Pancreas (tissue), 10 donors: ENCODE results near the gene SRMS. TPM values are rescaled to one million over a fixed set of nuclear protein-coding genes. Genes with fewer than 3 reads are reported as not detected.

ENCODE experiments used
- ATAC-seq, 4 donors: fragments of 200-7000 bp; cut with Tn5 transposase; one replicate each; pipeline versions ENCODE4 v1.8.0 to v1.9.1; 2020; ENCODE audit warnings: mild to moderate bottlenecking in 4 of 4, moderate library complexity in 4 of 4
- DNase-seq, 6 donors: peaks; one replicate each; pipeline ENCODE4 v3.0.0-alpha.2; 2020
- FAIRE-seq: peaks from 2 replicates; lab custom pipeline; 2012; peaks lifted over from hg19 to GRCh38; lab: Jason Lieb, UNC
- H3K27ac ChIP-seq, 4 donors: fragments of 200-600 bp; sonication (generic); 1 replicate in 3 of 4; 2 replicates in 1 of 4; pipeline versions ENCODE4 v1.5.0 to v1.8.0; 2020
- H3K27me3 ChIP-seq, 4 donors: fragments of 200-600 bp; one replicate each; pipeline ENCODE4 v1.8.0; 2021
- H3K36me3 ChIP-seq, 3 donors: fragments of 200-600 bp; sonication (generic) in 1 of 3; one replicate each; pipeline versions ENCODE4 v1.5.0 to v1.8.0; 2020 to 2021
- H3K4me1 ChIP-seq, 3 donors: fragments of 200-600 bp; one replicate each; pipeline ENCODE4 v1.8.0; 2021
- H3K4me3 ChIP-seq, 4 donors: fragments of 200-600 bp; sonication (generic) in 2 of 4; one replicate each; pipeline versions ENCODE4 v1.5.0 to v1.8.0; 2020 to 2021
- H3K9me3 ChIP-seq, 4 donors: fragments of 200-600 bp; one replicate each; pipeline ENCODE4 v1.8.0; 2021
- WGBS, 2 donors: extraction: QIAGEN DNeasy Blood & Tissue Kit; methylation state at CpG; one replicate each; pipeline ENCODE4 v1.1.7; 2013; 5-methylcytosine and 5-hydroxymethylcytosine counted together
- intact Hi-C, 3 donors: fragments of 100-400 bp; cut with DNase I; formaldehyde crosslinking; loops; one replicate each; pipeline versions ENCODE4 v1.11.1 to v1.14.2; 2022
- polyA plus RNA-seq, 2 donors: library from polyadenylated mRNA; stranded (reverse); fragments of 200-250 nt; gene quantifications; one replicate each; pipeline ENCODE4 v1.2.3, GENCODE V29; 2013
- total RNA-seq, 6 donors: library from RNA; stranded (reverse); fragmentation: NEBNext Ultra II Directional in 4 of 6; extraction: Animal tissue kit (Norgen Biotek cat#: 25700) in 4 of 6; gene quantifications; one replicate each; pipeline versions ENCODE4 v1.2.1 to v1.2.4, GENCODE V29; 2021 to 2023
- TF ChIP-seq, protein P1 (sequence below), 4 donors: fragments of 200-600 bp; sonication (generic) in 3 of 4; IDR thresholded peaks; one replicate each; pipeline versions ENCODE4 v1.5.0 to v1.8.0; 2021; ENCODE audit warnings: antibody characterized with exemption in 4 of 4
- donor health status: healthy with polysubstance abuse.
- donor health status: DM: no; HTN: no; CAD: no; lungs with moderate emphysema.
- donor health status: DM: no; HTN: no; CAD: no.
- donor health status: control.
- donor health status: control.
- donor health status: Bipolar disorder and iron deficiency.
- donor health status: DM: yes; HTN: yes; CAD: no.
- donor health status: DM: no; HTN: no; CAD: no.
- donor health status: DM: no; HTN: no; CAD: no.
- donor health status: DM: yes; HTN: yes; CAD: no.

SRMS gene
- total and polyA plus RNA-seq, 8 donors, result not detected

DNA sequence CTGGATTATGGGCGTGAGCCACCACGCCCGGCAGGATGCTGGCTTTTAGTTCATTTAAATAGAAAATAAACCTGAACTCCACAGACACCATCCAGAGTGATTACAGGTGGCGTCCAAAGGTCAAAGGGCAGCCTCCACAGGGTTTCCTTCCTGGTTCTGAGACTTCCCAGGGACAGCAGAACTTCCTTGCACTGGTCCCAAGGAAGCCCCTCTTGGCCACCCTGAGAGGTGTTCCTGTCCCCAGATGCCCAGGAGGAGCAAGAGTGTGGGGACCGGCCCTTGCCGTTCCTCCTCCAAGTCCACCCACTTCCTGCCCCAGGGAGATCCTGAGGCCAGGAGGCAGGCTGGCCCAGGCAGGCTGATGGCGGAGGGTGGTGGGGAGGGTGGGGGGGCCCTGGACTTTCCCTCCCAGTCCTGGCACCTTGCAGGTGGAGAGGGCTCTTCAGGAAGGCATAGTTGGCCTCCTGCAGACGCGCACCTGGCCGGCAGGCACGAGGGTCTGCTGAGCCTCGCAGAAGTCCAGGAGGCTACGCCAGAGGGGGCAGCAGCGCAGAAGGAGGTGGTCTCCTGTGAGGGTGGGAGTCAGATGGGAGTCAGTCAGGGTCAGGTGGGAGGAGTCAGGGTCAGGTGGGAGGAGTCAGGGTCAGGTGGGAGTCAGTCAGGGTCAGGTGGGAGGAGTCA is 11.4 kb upstream of the SRMS start:
- ATAC-seq (no peak), FAIRE-seq (no peak), DNase-seq (no peak)
- TF ChIP-seq, protein P1, sequence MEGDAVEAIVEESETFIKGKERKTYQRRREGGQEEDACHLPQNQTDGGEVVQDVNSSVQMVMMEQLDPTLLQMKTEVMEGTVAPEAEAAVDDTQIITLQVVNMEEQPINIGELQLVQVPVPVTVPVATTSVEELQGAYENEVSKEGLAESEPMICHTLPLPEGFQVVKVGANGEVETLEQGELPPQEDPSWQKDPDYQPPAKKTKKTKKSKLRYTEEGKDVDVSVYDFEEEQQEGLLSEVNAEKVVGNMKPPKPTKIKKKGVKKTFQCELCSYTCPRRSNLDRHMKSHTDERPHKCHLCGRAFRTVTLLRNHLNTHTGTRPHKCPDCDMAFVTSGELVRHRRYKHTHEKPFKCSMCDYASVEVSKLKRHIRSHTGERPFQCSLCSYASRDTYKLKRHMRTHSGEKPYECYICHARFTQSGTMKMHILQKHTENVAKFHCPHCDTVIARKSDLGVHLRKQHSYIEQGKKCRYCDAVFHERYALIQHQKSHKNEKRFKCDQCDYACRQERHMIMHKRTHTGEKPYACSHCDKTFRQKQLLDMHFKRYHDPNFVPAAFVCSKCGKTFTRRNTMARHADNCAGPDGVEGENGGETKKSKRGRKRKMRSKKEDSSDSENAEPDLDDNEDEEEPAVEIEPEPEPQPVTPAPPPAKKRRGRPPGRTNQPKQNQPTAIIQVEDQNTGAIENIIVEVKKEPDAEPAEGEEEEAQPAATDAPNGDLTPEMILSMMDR (IDR thresholded peaks at IDR 0.05), result no peak
- Histone ChIP-seq H3K36me3 (peaks cover 0 to 31% (median 0%) of the 10 kb centered on the region in 3 donors), H3K27ac (no peak overlapping the region), H3K4me3 (no peak overlapping the region), H3K27me3 (no peaks in the 10 kb centered on the region), H3K9me3 (no peaks in the 10 kb centered on the region), H3K4me1 (no peaks in the 10 kb centered on the region)
- 96% methylated on average over 14 of the region's 14 CpGs for WGBS, 2 donors
- intact Hi-C loops, result no loop called here

DNA sequence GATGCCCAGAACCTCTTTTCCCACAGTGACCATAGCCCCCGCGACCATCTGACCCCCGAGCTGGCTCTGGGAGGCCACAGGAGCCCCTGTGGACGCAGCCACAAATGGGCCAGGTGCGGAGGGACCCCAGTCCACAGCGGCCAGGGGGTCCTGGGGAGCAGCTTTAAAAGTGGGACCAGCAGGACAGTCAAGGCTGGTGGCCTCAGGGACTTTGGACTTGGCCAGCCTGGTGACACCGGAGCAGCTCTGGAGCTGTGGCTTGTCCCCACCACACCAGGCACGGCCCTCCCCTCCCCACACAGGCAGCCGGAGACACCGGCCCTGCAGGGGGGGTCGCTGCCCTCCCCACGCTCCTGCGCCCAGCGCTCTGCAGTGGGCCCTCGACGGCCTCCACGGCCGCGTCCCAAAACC is 9.9 kb upstream of the SRMS start:
- ATAC-seq (no peak), DNase-seq (no peak), FAIRE-seq (no peak)
- H3K9me3 ChIP-seq, result no peaks in the 10 kb centered on the region
- H3K4me1 ChIP-seq, result no peaks in the 10 kb centered on the region
- WGBS, 2 donors, result 83 to 91% methylated on average over 19 of the region's 19 CpGs
- peaks cover 0 to 23% (median 0%) of the 10 kb centered on the region in 3 donors for H3K36me3 ChIP-seq
- TF ChIP-seq, protein P1 (IDR thresholded peaks at IDR 0.05), result no peak
- H3K4me3 ChIP-seq, result no peak overlapping the region
- intact Hi-C loops, result no loop called here
- no peaks in the 10 kb centered on the region for H3K27me3 ChIP-seq
- no peak overlapping the region for H3K27ac ChIP-seq

DNA sequence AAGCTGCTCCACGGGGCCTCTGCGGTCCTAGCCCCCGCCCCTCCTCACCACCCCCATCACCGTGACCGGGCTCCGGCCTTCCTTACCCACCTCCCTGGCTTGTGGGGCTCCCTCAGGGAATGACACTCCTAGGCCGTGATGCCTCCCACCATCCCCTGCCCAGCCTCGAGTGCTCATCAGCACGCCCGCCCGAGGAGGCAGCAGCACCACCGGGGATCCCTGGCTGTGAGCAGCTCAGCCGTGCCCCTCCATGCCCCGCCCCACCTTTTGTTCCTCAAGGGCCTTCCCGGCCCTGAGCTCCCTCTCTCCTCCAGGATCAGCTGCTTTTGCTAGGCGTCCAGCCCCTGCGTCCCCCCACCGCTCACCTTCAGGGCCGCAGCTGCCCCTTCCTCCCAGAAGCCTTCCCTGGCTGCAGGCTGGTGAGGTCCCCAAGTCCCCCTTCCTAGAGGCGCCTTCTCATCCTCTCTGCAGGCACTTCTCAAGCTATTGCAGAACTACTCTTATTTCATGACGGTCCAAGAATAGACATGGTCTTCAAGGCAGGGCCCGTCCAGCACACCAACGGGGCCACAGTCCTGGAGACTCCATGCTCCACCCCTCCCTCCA is 9.4 kb upstream of the SRMS start:
- intact Hi-C loops, result no loop called here
- Histone ChIP-seq H3K27ac (no peak overlapping the region), H3K27me3 (no peaks in the 10 kb centered on the region), H3K4me1 (no peaks in the 10 kb centered on the region), H3K9me3 (no peaks in the 10 kb centered on the region), H3K4me3 (no peak overlapping the region), H3K36me3 (peaks cover 0 to 19% (median 0%) of the 10 kb centered on the region in 3 donors)
- ATAC-seq, result no peak
- FAIRE-seq, result no peak
- no peak for DNase-seq
- TF ChIP-seq, protein P1 (IDR thresholded peaks at IDR 0.05), result no peak
- 71 to 73% methylated on average over 23 of the region's 23 CpGs for WGBS, 2 donors

DNA sequence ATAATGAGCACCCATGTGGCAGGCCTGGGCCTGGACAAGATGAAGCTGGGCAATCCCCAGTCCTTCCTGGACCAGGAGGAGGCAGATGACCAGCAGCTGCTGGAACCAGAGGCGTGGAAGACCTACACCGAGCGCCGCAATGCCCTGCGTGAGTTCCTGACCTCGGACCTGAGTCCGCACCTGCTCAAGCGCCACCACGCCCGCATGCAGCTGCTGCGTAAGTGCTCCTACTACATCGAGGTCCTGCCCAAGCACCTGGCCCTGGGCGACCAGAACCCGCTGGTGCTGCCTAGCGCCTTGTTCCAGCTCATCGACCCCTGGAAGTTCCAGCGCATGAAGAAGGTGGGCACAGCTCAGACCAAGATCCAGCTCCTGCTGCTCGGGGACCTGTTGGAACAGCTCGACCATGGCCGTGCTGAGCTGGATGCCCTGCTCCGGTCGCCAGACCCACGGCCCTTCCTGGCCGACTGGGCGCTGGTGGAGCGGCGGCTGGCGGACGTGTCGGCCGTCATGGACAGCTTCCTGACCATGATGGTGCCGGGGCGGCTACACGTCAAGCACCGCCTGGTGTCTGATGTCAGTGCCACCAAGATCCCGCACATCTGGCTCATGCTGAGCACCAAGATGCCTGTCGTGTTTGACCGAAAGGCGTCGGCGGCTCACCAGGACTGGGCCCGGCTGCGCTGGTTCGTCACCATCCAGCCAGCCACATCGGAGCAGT is 8.3 kb upstream of the SRMS start:
- Histone ChIP-seq H3K27me3 (no peaks in the 10 kb centered on the region), H3K9me3 (no peaks in the 10 kb centered on the region), H3K4me1 (no peaks in the 10 kb centered on the region), H3K36me3 (peaks cover 0 to 11% (median 0%) of the 10 kb centered on the region in 3 donors), H3K4me3 (no peak overlapping the region), H3K27ac (no peak overlapping the region)
- 91 to 95% methylated on average over 45 of the region's 45 CpGs for WGBS, 2 donors
- intact Hi-C loops, result no loop called here
- DNase-seq (no peak), ATAC-seq (no peak), FAIRE-seq (no peak)
- TF ChIP-seq, protein P1 (IDR thresholded peaks at IDR 0.05), result no peak
